Neural cell (in vitro differentiated cells): ENCODE data around the gene MRGPRE. TPM values are rescaled to one million over a fixed set of nuclear protein-coding genes. Genes with fewer than 3 reads are reported as not detected.

Experiments used
- H2AFZ ChIP-seq: fragments of 200-600, 300-800 bp; sonication (generic), shearing (Covaris generic); 2 replicates; pipeline ENCODE4 v1.6.0; 2014; ENCODE audit warnings: low read depth, mild to moderate bottlenecking, antibody characterized with exemption, low read length, moderate library complexity
- H3F3A ChIP-seq: fragments of 200-600 bp; shearing (Covaris generic); 2 replicates; pipeline ENCODE4 v1.6.1; 2016; ENCODE audit warnings: mild to moderate bottlenecking, moderate library complexity, mixed read lengths, antibody characterized with exemption, low read length; ENCODE audit not compliant: insufficient read depth, poor library complexity, severe bottlenecking
- H3K27ac ChIP-seq: fragments of 200-600, 300-800 bp; sonication (generic), shearing (Covaris generic); 2 replicates; pipeline ENCODE4 v1.5.1; 2014; ENCODE audit warnings: mild to moderate bottlenecking, low read length, moderate library complexity
- H3K27me3 ChIP-seq: fragments of 300-800, 200-600 bp; sonication (generic), shearing (Covaris generic); 2 replicates; pipeline ENCODE4 v1.6.0; 2014; ENCODE audit warnings: mild to moderate bottlenecking, low read depth, low read length, moderate library complexity; ENCODE audit not compliant: insufficient read depth
- H3K36me3 ChIP-seq: fragments of 300-800, 200-600 bp; sonication (generic), shearing (Covaris generic); 2 replicates; pipeline ENCODE4 v1.5.1; 2014; ENCODE audit warnings: mild to moderate bottlenecking, antibody characterized with exemption, low read length, moderate library complexity; ENCODE audit not compliant: insufficient read depth
- H3K4me2 ChIP-seq: fragments of 300-800, 200-600 bp; sonication (generic), shearing (Covaris generic); 2 replicates; pipeline ENCODE4 v1.6.0; 2014; ENCODE audit warnings: mild to moderate bottlenecking, low read length
- H3K4me3 ChIP-seq: fragments of 300-800, 200-600 bp; sonication (generic), shearing (Covaris generic); 2 replicates; pipeline ENCODE4 v1.5.1; 2014; ENCODE audit warnings: mild to moderate bottlenecking, low read length, moderate library complexity
- H3K79me2 ChIP-seq: fragments of 200-600 bp; shearing (Covaris generic); replicated peaks from 2 replicates; pipeline ENCODE4 v1.6.0; 2014; ENCODE audit warnings: mild to moderate bottlenecking, low read length, moderate library complexity; ENCODE audit not compliant: insufficient read depth
- H3K9ac ChIP-seq: fragments of 300-800, 200-600 bp; sonication (generic), shearing (Covaris generic); 2 replicates; pipeline ENCODE4 v1.6.1; 2016; ENCODE audit warnings: mild to moderate bottlenecking, low read length, mixed read lengths
- H3K9me2 ChIP-seq: fragments of 200-600 bp; shearing (Covaris generic); 2 replicates; pipeline ENCODE4 v1.6.1; 2016; ENCODE audit warnings: mild to moderate bottlenecking, low read length, mixed read lengths; ENCODE audit not compliant: insufficient read depth
- H3K9me3 ChIP-seq: fragments of 200-600, 300-800 bp; sonication (generic), shearing (Covaris generic); 2 replicates; pipeline ENCODE4 v1.6.1; 2016; ENCODE audit warnings: mild to moderate bottlenecking, mixed run types, low read length, moderate library complexity, mixed read lengths
- H4K20me1 ChIP-seq: fragments of 200-600 bp; shearing (Covaris generic); 2 replicates; pipeline ENCODE4 v1.6.1; 2016; ENCODE audit warnings: mild to moderate bottlenecking, mixed run types; ENCODE audit not compliant: insufficient read depth
- CTCF ChIP-seq: fragments of 450-650 bp; IDR thresholded peaks from 2 replicates; pipeline ENCODE4 v1.5.1; 2014; ENCODE audit warnings: antibody characterized with exemption, mild to moderate bottlenecking, moderate library complexity; ENCODE audit not compliant: poor library complexity, severe bottlenecking
- EP300 ChIP-seq: fragments of 450-650 bp; conservative IDR thresholded peaks from 2 replicates; pipeline ENCODE4 v1.6.1; 2014; ENCODE audit warnings: antibody characterized with exemption, mild to moderate bottlenecking, moderate library complexity; ENCODE audit not compliant: poor library complexity, severe bottlenecking
- EZH2 ChIP-seq: fragments of 200-600, 300-800 bp; shearing (Covaris generic), sonication (generic); IDR thresholded peaks from 2 replicates; pipeline ENCODE4 v1.6.1; 2014; ENCODE audit warnings: antibody characterized with exemption, low read length, borderline replicate concordance, mild to moderate bottlenecking; ENCODE audit not compliant: insufficient read depth, poor library complexity, severe bottlenecking
- MXI1 ChIP-seq: fragments of 450-650 bp; conservative IDR thresholded peaks from 2 replicates; pipeline ENCODE4 v1.6.1; 2014; ENCODE audit warnings: antibody characterized with exemption, mild to moderate bottlenecking; ENCODE audit not compliant: poor library complexity, severe bottlenecking
- POLR2AphosphoS5 ChIP-seq: IDR thresholded peaks from 2 replicates; pipeline ENCODE4 v1.6.1; 2012
- RAD21 ChIP-seq: fragments of 450-650 bp; conservative IDR thresholded peaks from 2 replicates; pipeline ENCODE4 v1.6.1; 2014; ENCODE audit warnings: antibody characterized with exemption, mild to moderate bottlenecking, moderate library complexity
- REST ChIP-seq: IDR thresholded peaks from 2 replicates; pipeline ENCODE4 v1.6.1; 2012; ENCODE audit warnings: borderline replicate concordance
- SMC3 ChIP-seq: fragments of 450-650 bp; conservative IDR thresholded peaks from 2 replicates; pipeline ENCODE4 v1.6.1; 2014; ENCODE audit warnings: antibody characterized with exemption, mild to moderate bottlenecking, moderate library complexity; ENCODE audit not compliant: poor library complexity
- TAF1 ChIP-seq: IDR thresholded peaks from 2 replicates; pipeline ENCODE4 v1.6.1; 2012; ENCODE audit warnings: low read depth
- polyA plus RNA-seq: library from polyadenylated mRNA; depleted of rRNA; stranded (reverse); fragments of >200 nt; gene quantifications from 2 replicates; pipeline ENCODE4 v1.2.3, GENCODE V29; 2014

The MRGPRE gene
- polyA plus RNA-seq, 1 donor from 2014 or later = 0.28 TPM

- Histone ChIP-seq H3K4me3 (no peak overlapping the region), H3K36me3 (no peaks in the 10 kb centered on the region), H4K20me1 (no peaks in the 10 kb centered on the region), H3K9me2 (no peaks in the 10 kb centered on the region), H3K9ac (no peak overlapping the region), H3K79me2 (no peaks in the 10 kb centered on the region), H3K27me3 (no peaks in the 10 kb centered on the region), H2AFZ (no peak overlapping the region), H3K9me3 (no peaks in the 10 kb centered on the region), H3K27ac (no peak overlapping the region), H3F3A (no peaks in the 10 kb centered on the region), H3K4me2 (no peak overlapping the region)
- no peak for TF ChIP-seq POLR2AphosphoS5
- TF ChIP-seq SMC3 = no peak
- no peak for TF ChIP-seq MXI1
- TF ChIP-seq EZH2 = no peak
- TF ChIP-seq CTCF = no peak
- no peak for TF ChIP-seq RAD21
- TF ChIP-seq TAF1 = no peak
- TF ChIP-seq REST = no peak
- no peak for TF ChIP-seq EP300
These were observed 12.8 kb downstream of the MRGPRE start for GRCh38 chr11:3219281-3219892.

GRCh38 chr11:3218483-3219280 lies 13.5 kb downstream of the MRGPRE start, which contains the start of gene MRGPRG:
MRGPRG (minus strand) TSS chr11:3218813; CDS start chr11:3218813, 0 bp downstream.
- Histone ChIP-seq H3K9me3 (no peaks in the 10 kb centered on the region), H3K36me3 (no peaks in the 10 kb centered on the region), H3K27ac (no peak within 1 kb of the TSS), H3K9me2 (no peaks in the 10 kb centered on the region), H3K9ac (no peak within 1 kb of the TSS), H2AFZ (no peak within 1 kb of the TSS), H3F3A (no peaks in the 10 kb centered on the region), H3K4me2 (no peak within 1 kb of the TSS), H3K4me3 (no peak within 1 kb of the TSS), H3K27me3 (no peaks in the 10 kb centered on the region), H3K79me2 (no peaks in the 10 kb centered on the region), H4K20me1 (no peaks in the 10 kb centered on the region)
- TF ChIP-seq EZH2 (no peak), CTCF (no peak), MXI1 (no peak), REST (no peak), TAF1 (no peak), SMC3 (no peak)
